Esophagus squamous epithelium (tissue), 5 donors: Measurements from ENCODE around the gene PDCD4. TPM values are rescaled to one million over a fixed set of nuclear protein-coding genes. Genes with fewer than 3 reads are reported as not detected.

Source experiments
- DNase-seq: peaks from one replicate; lab custom pipeline; 2025; lab: John Stamatoyannopoulos, UW
- H3K27ac ChIP-seq, 4 donors: fragments of 200-600 bp; sonication (generic); one replicate each; pipeline ENCODE4 v1.5.1; 2016 to 2019; ENCODE audit warnings: mild to moderate bottlenecking in 1 of 4
- H3K27me3 ChIP-seq, 4 donors: fragments of 200-600 bp; sonication (generic); 1 replicate in 3 of 4; 2 replicates in 1 of 4; pipeline versions ENCODE4 v1.5.1 to v1.6.0; 2017 to 2021; ENCODE audit warnings: antibody characterized with exemption in 1 of 4
- H3K36me3 ChIP-seq, 3 donors: fragments of 200-600 bp; sonication (generic); one replicate each; pipeline ENCODE4 v1.5.1; 2016 to 2019
- H3K4me1 ChIP-seq, 3 donors: fragments of 200-600 bp; sonication (generic); one replicate each; pipeline ENCODE4 v1.5.1; 2017 to 2019
- H3K4me3 ChIP-seq, 4 donors: fragments of 200-600 bp; sonication (generic); 1 replicate in 3 of 4; 2 replicates in 1 of 4; pipeline ENCODE4 v1.5.1; 2016 to 2019; ENCODE audit warnings: mild to moderate bottlenecking in 2 of 4, moderate library complexity in 1 of 4
- H3K9me3 ChIP-seq, 3 donors: fragments of 200-600 bp; sonication (generic); one replicate each; pipeline ENCODE4 v1.5.1; 2016 to 2019
- POLR2A ChIP-seq, 4 donors: fragments of 450-650 bp; IDR thresholded peaks; one replicate each; pipeline ENCODE4 v1.6.1; 2017; ENCODE audit warnings: antibody characterized with exemption in 4 of 4, mild to moderate bottlenecking in 4 of 4, moderate library complexity in 3 of 4
- WGBS, 2 donors: methylation state at CpG; one replicate each; pipeline ENCODE4 v1.1.5; 2018; 5-methylcytosine and 5-hydroxymethylcytosine counted together
- intact Hi-C: fragments of 100-400 bp; cut with DNase I; formaldehyde crosslinking; loops from one replicate; pipeline ENCODE4 v1.15.0; 2022
- total RNA-seq, 4 donors: library from RNA; depleted of rRNA; stranded (reverse); fragments of >200 nt; gene quantifications; one replicate each; pipeline ENCODE4 v1.1.0, GENCODE V29; 2016
- TF ChIP-seq, protein P1 (sequence below), 6 experiments: fragments of 450-650 bp in 4 of 6; fragments of 200-600 bp in 2 of 6; sonication (generic) in 2 of 6; IDR thresholded peaks; one replicate each; pipeline ENCODE4 v1.5.1; 2016 to 2019; ENCODE audit warnings: antibody characterized with exemption in 6 of 6, mild to moderate bottlenecking in 4 of 6, moderate library complexity in 4 of 6
- donor health status: DM: yes; HTN: yes; CAD: no.

Gene PDCD4
- total RNA-seq, 4 donors from 2014 or later = 68.3 to 299 (median 171) TPM

DNA sequence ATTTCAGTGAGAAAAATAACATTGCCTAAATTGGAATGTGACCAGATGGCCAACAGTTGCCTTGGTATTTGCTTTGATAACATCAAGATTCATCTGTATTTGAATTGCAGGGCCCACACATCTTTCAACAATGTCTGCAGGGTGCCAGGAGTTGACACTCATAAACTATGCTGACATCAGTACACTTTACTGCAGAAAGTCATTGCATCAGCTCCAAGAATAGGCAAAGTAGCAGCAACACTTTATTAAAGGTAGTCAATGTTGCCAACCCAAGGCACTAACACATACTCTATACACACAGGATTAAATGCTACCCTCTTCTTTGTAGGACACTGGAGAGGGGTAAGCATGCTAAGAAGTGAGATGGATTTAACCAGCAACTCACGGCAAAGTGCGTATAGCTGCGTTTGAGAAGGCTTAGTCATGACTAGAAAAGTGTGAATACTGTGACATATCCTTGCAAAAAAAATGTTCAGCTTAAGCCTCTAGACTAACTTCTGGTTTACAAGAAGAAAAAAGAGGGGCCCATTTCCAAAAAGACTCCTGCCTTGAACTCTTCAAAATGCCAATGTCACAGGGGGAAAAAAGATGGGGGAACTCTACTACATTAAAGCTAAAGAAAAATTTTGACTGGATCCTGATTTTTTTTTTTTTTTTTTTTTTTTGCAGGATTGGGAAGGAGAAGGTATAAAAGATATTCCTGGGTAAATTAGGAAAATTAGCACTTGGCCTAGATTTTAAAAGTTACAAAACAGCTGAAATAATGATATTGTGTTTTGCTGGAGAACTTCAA, 45.0 kb downstream of the PDCD4 start:
- no peak overlapping the region for H3K27ac ChIP-seq
- peaks cover 7 to 27% (median 10%) of the 10 kb centered on the region in 3 donors for H3K4me1 ChIP-seq
- no peak for TF ChIP-seq POLR2A (IDR thresholded peaks at IDR 0.05)
- TF ChIP-seq, protein P1, sequence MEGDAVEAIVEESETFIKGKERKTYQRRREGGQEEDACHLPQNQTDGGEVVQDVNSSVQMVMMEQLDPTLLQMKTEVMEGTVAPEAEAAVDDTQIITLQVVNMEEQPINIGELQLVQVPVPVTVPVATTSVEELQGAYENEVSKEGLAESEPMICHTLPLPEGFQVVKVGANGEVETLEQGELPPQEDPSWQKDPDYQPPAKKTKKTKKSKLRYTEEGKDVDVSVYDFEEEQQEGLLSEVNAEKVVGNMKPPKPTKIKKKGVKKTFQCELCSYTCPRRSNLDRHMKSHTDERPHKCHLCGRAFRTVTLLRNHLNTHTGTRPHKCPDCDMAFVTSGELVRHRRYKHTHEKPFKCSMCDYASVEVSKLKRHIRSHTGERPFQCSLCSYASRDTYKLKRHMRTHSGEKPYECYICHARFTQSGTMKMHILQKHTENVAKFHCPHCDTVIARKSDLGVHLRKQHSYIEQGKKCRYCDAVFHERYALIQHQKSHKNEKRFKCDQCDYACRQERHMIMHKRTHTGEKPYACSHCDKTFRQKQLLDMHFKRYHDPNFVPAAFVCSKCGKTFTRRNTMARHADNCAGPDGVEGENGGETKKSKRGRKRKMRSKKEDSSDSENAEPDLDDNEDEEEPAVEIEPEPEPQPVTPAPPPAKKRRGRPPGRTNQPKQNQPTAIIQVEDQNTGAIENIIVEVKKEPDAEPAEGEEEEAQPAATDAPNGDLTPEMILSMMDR (IDR thresholded peaks at IDR 0.05) = no peak
- H3K36me3 ChIP-seq = no peaks in the 10 kb centered on the region
- no peak overlapping the region for H3K4me3 ChIP-seq
- no peak for DNase-seq
- H3K27me3 ChIP-seq = no peaks in the 10 kb centered on the region
- no peaks in the 10 kb centered on the region for H3K9me3 ChIP-seq
- WGBS, 2 donors = 79 to 85% methylated on average over 3 of the region's 3 CpGs
- intact Hi-C loops = no loop called here

GRCh38 chr10:110918269-110918642, 46.5 kb downstream of the PDCD4 start:
- peaks cover 7 to 40% (median 12%) of the 10 kb centered on the region in 3 donors for H3K4me1 ChIP-seq
- TF ChIP-seq, protein P1 (IDR thresholded peaks at IDR 0.05) = no peak
- no peak for TF ChIP-seq POLR2A (IDR thresholded peaks at IDR 0.05)
- DNase-seq = no peak
- H3K27ac ChIP-seq = peak overlapping the region; percentile 95 to 99 (median 99)
- H3K27me3 ChIP-seq = no peaks in the 10 kb centered on the region
- peak overlapping the region; percentile 49 to 94 (median 86) for H3K4me3 ChIP-seq
- H3K9me3 ChIP-seq = no peaks in the 10 kb centered on the region
- H3K36me3 ChIP-seq = no peaks in the 10 kb centered on the region
- intact Hi-C loops = no loop called here
- 0 to 1% methylated on average over 7 of the region's 15 CpGs for WGBS, 2 donors

DNA sequence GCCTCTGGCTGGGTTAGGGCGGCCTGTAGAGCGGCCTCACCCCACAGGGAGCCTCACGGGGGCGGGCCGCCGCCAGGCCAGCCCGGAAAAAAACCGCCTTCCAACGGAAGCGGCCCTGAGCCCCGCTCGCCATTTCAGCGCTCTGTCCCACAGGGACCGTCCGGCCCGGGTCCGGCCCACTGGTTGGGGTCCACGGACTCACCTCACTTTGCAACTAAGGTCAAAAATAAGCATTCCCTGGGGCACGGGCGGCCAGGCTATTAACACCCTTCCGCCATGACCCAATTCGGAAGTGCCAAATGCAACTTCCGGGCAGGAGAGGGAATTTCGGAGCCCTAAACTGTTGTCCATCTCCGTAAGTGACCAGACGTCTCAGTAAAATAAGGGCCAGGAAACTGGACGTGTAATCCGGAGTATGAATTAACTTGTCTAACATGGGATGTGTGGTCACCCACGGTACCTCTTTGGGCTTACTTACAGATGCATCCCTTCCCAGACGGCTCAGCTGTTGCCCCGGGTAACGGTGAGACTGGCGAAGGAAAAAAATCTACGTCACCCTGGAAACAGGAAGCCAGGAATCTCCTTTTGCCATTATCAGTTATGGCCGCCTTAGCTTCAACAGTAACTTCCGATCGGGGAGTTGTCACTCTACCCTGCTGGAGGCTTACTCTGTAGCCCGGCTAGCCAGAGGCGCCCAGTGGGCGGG, 47.1 kb downstream of the PDCD4 start, which contains the start of gene BBIP1:
BBIP1 (minus strand) TSS at position 538 of the 706 bp plus-strand sequence. CDS start 1,023 bp downstream, outside the sequence.
- peak in 3 of 4 donors; percentile 1 to 64 (median 45) for TF ChIP-seq POLR2A (IDR thresholded peaks at IDR 0.05)
- TF ChIP-seq, protein P1 (IDR thresholded peaks at IDR 0.05) = peak in 1 of 6 experiments; percentile 12
- H3K4me1 ChIP-seq = peaks cover 7 to 45% (median 16%) of the 10 kb centered on the region in 3 donors
- DNase-seq = peak; percentile 79
- 0% methylated on average over 9 to 12 of the region's 40 CpGs for WGBS, 2 donors
- peak within 1 kb of the TSS; percentile 95 to 99 (median 99) for H3K27ac ChIP-seq
- H3K36me3 ChIP-seq = no peaks in the 10 kb centered on the region
- peak within 1 kb of the TSS; percentile 49 to 94 (median 86) for H3K4me3 ChIP-seq
- intact Hi-C loops = no loop called here
- no peaks in the 10 kb centered on the region for H3K27me3 ChIP-seq
- no peaks in the 10 kb centered on the region for H3K9me3 ChIP-seq

- Histone ChIP-seq H3K9me3 (no peaks in the 10 kb centered on the region), H3K4me3 (peak within 1 kb of the TSS; percentile 49 to 94 (median 86)), H3K27ac (peak within 1 kb of the TSS; percentile 95 to 99 (median 99)), H3K4me1 (peaks cover 7 to 51% (median 20%) of the 10 kb centered on the region in 3 donors), H3K27me3 (no peaks in the 10 kb centered on the region), H3K36me3 (no peaks in the 10 kb centered on the region)
- TF ChIP-seq POLR2A (IDR thresholded peaks at IDR 0.05) = peak in 3 of 4 donors; percentile 56 to 91 (median 74)
- TF ChIP-seq, protein P1 (IDR thresholded peaks at IDR 0.05) = peak in 3 of 6 experiments; percentile 9 to 33 (median 23)
- 0% methylated on average over 15 to 16 of the region's 61 CpGs for WGBS, 2 donors
- DNase-seq = peak; percentile 97
- intact Hi-C loops = no loop called here
Measured at GRCh38 chr10:110919349-110919931, 47.7 kb downstream of the PDCD4 start, which contains the start of gene SHOC2. SHOC2 (plus strand) TSS chr10:110919604; CDS start chr10:110964359, 44,755 bp downstream.
